A549 (cell line): ENCODE measurements around the gene CCNG2. TPM values are rescaled to one million over a fixed set of nuclear protein-coding genes. Genes with fewer than 3 reads are reported as not detected.

Experiments
- ATAC-seq, 2 experiments: fragments of 200-7000 bp in 1 of 2; fragments of >200 bp in 1 of 2; cut with Nextera tagmentation in 1 of 2; cut with Tn5 transposase in 1 of 2; 3 replicates each; pipeline versions ENCODE4 v1.8.0 to v1.9.1; 2018 to 2020; ENCODE audit warnings: mild to moderate bottlenecking in 1 of 2, moderate library complexity in 1 of 2
- CTCF ChIA-PET: fragments of 300-600 bp; sonication (Branson Sonifier 250); formaldehyde crosslinking; extraction: SDS; loops from one replicate; lab custom pipeline; 2021; ENCODE audit warnings: antibody characterized with exemption, inconsistent platforms; lab: Yijun Ruan, JAX
- POLR2A ChIA-PET: fragments of 350-600 bp; formaldehyde crosslinking; extraction: SDS; loops from one replicate; lab custom pipeline; 2021; ENCODE audit warnings: antibody characterized with exemption, inconsistent platforms; lab: Yijun Ruan, JAX
- DNase-seq, 2 experiments: peaks; one replicate each; pipeline versions ENCODE4 v3.0.0 to v3.0.0-alpha.2; 2011 to 2016; ENCODE audit warnings: low read depth in 1 of 2, low spot score in 1 of 2
- FAIRE-seq: peaks from 2 replicates; lab custom pipeline; 2011; peaks lifted over from hg19 to GRCh38; lab: Jason Lieb, UNC
- H3K27ac ChIP-seq, 2 experiments: fragments of >200 bp; sonication (Bioruptor Twin); formaldehyde crosslinking; 3 replicates each; pipeline ENCODE4 v1.5.1; 2016 to 2017
- H3K4me1 ChIP-seq: fragments of >200 bp; sonication (Bioruptor Twin); formaldehyde crosslinking; 3 replicates; pipeline ENCODE4 v1.6.1; 2016
- H3K4me2 ChIP-seq: fragments of >200 bp; sonication (Bioruptor Twin); formaldehyde crosslinking; 3 replicates; pipeline ENCODE4 v1.6.1; 2016
- H3K4me3 ChIP-seq: fragments of >200 bp; sonication (Bioruptor Twin); formaldehyde crosslinking; 3 replicates; pipeline ENCODE4 v1.5.1; 2016
- H3K9me3 ChIP-seq: fragments of >200 bp; sonication (Bioruptor Twin); formaldehyde crosslinking; 3 replicates; pipeline ENCODE4 v1.6.1; 2016
- ATOH8 ChIP-seq: fragments of 250-450 bp; sonication (Bioruptor Pico); IDR thresholded peaks from 2 replicates; pipeline ENCODE4 v1.5.0; 2020; ENCODE audit warnings: low read depth, mild to moderate bottlenecking, moderate library complexity
- BCL3 ChIP-seq: fragments of >200 bp; sonication (Bioruptor Twin); formaldehyde crosslinking; IDR thresholded peaks from 3 replicates; pipeline ENCODE4 v1.6.1; 2016
- EHMT2 ChIP-seq: fragments of 200-600 bp; sonication (generic); IDR thresholded peaks from 2 replicates; pipeline ENCODE4 v1.6.1; 2016; ENCODE audit warnings: antibody characterized with exemption, low read depth, mild to moderate bottlenecking, moderate library complexity
- FOXS1 ChIP-seq: fragments of 250-450 bp; sonication (Bioruptor Pico); IDR thresholded peaks from 2 replicates; pipeline ENCODE4 v1.5.0; 2020; ENCODE audit warnings: mild to moderate bottlenecking, moderate library complexity
- GATA3 ChIP-seq: IDR thresholded peaks from 2 replicates; pipeline ENCODE4 v1.6.1; 2012; ENCODE audit warnings: borderline replicate concordance
- NFE2L2 ChIP-seq: fragments of 150-350 bp; conservative IDR thresholded peaks from 2 replicates; pipeline ENCODE4 v1.6.1; 2014; ENCODE audit warnings: low read length
- NPAS2 ChIP-seq: fragments of 250-450 bp; sonication (Bioruptor Pico); IDR thresholded peaks from 2 replicates; pipeline ENCODE4 v1.8.0; 2022; ENCODE audit warnings: mild to moderate bottlenecking, moderate library complexity, borderline replicate concordance
- POLR2AphosphoS2 ChIP-seq: conservative IDR thresholded peaks from 2 replicates; pipeline ENCODE4 v1.6.1; 2012; ENCODE audit warnings: low read length, improper control_type of control experiment, inconsistent platforms
- RAD21 ChIP-seq, 2 experiments: fragments of >200 bp in 1 of 2; sonication (Bioruptor Twin) in 1 of 2; formaldehyde crosslinking in 1 of 2; IDR thresholded peaks in 1 of 2; conservative IDR thresholded peaks in 1 of 2; 2 replicates in 1 of 2; 3 replicates in 1 of 2; pipeline ENCODE4 v1.6.1; 2012 to 2018; ENCODE audit warnings: inconsistent platforms in 1 of 2
- REST ChIP-seq: fragments of 200-600 bp; sonication (generic); IDR thresholded peaks from 2 replicates; pipeline ENCODE4 v1.6.1; 2016; ENCODE audit warnings: antibody characterized with exemption, mild to moderate bottlenecking, moderate library complexity
- RNF2 ChIP-seq: fragments of 200-600 bp; sonication (generic); IDR thresholded peaks from 2 replicates; pipeline ENCODE4 v1.6.1; 2016; ENCODE audit warnings: low read depth, mild to moderate bottlenecking, antibody characterized with exemption, moderate library complexity, borderline replicate concordance
- TP53 ChIP-seq: fragments of 250-450 bp; sonication (Bioruptor Pico); IDR thresholded peaks from 2 replicates; pipeline ENCODE4 v1.5.0; 2021; ENCODE audit warnings: mild to moderate bottlenecking, moderate library complexity
- ZC3H11A ChIP-seq: fragments of 450-650 bp; IDR thresholded peaks from 2 replicates; pipeline ENCODE4 v1.6.1; 2014; ENCODE audit warnings: antibody characterized with exemption, mild to moderate bottlenecking
- ZNF302 ChIP-seq: fragments of 250-450 bp; sonication (Bioruptor Pico); IDR thresholded peaks from 2 replicates; pipeline ENCODE4 v1.9.0; 2021; ENCODE audit warnings: inconsistent platforms, mild to moderate bottlenecking, moderate library complexity
- ZSCAN20 ChIP-seq: fragments of 250-450 bp; sonication (Bioruptor Pico); IDR thresholded peaks from 2 replicates; pipeline ENCODE4 v1.8.0; 2022; ENCODE audit warnings: mild to moderate bottlenecking, moderate library complexity
- WGBS: methylation state at CpG from one replicate; pipeline ENCODE4 v1.1.6; 2017; ENCODE audit errors: missing lambda C conversion rate; 5-methylcytosine and 5-hydroxymethylcytosine counted together
- polyA plus RNA-seq, 4 experiments: library from polyadenylated mRNA; depleted of rRNA in 3 of 4; stranded (reverse); fragments of >200 nt; fragmentation: RNase III in 1 of 4; extraction: RNeasy Plus Mini Kit Qiagen cat#74134 plus additional on column Dnase treatment in 1 of 4; gene quantifications; 2 replicates in 3 of 4; 3 replicates in 1 of 4; pipeline ENCODE4 v1.2.3, GENCODE V29; 2011 to 2017
- TF ChIP-seq, protein P1 (sequence below): fragments of 150-350 bp; IDR thresholded peaks from 2 replicates; pipeline ENCODE4 v1.6.1; 2014; ENCODE audit warnings: low read depth, mild to moderate bottlenecking, low read length
- TF ChIP-seq, protein P2 (sequence below): fragments of >200 bp; sonication (Bioruptor Twin); formaldehyde crosslinking; IDR thresholded peaks from 2 replicates; pipeline ENCODE4 v1.6.1; 2016
- TF ChIP-seq, protein P3 (sequence below): fragments of 250-450 bp; sonication (Bioruptor Pico); IDR thresholded peaks from 2 replicates; pipeline ENCODE4 v1.5.0; 2021; ENCODE audit warnings: mild to moderate bottlenecking, moderate library complexity, borderline replicate concordance

The CCNG2 gene
- polyA plus RNA-seq, 2 of the 4 experiments (the other 2 are of a cell fraction): 3.9 to 9.8 TPM

DNA sequence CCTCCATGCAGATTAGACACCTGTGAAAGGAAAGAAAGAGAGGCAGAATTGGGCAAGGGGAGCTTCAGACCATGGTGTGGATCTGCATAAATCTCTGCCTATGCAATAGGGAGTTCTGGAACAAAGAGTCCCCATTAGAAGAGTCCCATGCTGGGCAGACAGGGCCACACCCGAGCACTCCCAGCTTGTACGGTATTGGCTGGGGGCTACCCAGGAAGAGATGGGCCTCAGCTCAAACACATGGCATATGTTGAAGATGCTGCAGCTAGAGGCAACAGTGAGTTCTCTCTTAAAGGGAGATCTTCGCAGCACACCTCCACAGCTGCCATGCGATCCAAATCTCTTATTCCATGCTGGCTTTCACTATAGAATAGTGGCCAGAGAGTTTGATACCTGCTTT lies 24.7 kb downstream of the CCNG2 start:
- FAIRE-seq: no peak
- CTCF ChIA-PET: interaction anchor here (1.9 kb wide), 1 partner anchor 22 kb away, joined by 6 read pairs; no protein-coding TSS in a partner anchor

More for the DNA sequence above, 24.7 kb downstream of the CCNG2 start:
- ATAC-seq (no peak), DNase-seq (no peak)
- H3K4me1 ChIP-seq: no peaks in the 10 kb centered on the region
- 40% methylated on average over 1 of the region's 4 CpGs for WGBS
- H3K9me3 ChIP-seq: no peaks in the 10 kb centered on the region
- no peak overlapping the region for H3K4me2 ChIP-seq
- no peak for TF ChIP-seq NFE2L2
- TF ChIP-seq, protein P1, sequence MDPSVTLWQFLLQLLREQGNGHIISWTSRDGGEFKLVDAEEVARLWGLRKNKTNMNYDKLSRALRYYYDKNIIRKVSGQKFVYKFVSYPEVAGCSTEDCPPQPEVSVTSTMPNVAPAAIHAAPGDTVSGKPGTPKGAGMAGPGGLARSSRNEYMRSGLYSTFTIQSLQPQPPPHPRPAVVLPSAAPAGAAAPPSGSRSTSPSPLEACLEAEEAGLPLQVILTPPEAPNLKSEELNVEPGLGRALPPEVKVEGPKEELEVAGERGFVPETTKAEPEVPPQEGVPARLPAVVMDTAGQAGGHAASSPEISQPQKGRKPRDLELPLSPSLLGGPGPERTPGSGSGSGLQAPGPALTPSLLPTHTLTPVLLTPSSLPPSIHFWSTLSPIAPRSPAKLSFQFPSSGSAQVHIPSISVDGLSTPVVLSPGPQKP: no peak
- TF ChIP-seq NPAS2: no peak
- TF ChIP-seq ZNF302 (CRISPR knock-in tag): no peak
- no peak for TF ChIP-seq BCL3
- no peak for TF ChIP-seq REST
- no peak for TF ChIP-seq EHMT2
- no peak for TF ChIP-seq ATOH8 (CRISPR knock-in tag)
- TF ChIP-seq, protein P2, sequence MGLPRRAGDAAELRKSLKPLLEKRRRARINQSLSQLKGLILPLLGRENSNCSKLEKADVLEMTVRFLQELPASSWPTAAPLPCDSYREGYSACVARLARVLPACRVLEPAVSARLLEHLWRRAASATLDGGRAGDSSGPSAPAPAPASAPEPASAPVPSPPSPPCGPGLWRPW: no peak
- no peak for TF ChIP-seq TP53
- TF ChIP-seq GATA3: no peak
- TF ChIP-seq, protein P3, sequence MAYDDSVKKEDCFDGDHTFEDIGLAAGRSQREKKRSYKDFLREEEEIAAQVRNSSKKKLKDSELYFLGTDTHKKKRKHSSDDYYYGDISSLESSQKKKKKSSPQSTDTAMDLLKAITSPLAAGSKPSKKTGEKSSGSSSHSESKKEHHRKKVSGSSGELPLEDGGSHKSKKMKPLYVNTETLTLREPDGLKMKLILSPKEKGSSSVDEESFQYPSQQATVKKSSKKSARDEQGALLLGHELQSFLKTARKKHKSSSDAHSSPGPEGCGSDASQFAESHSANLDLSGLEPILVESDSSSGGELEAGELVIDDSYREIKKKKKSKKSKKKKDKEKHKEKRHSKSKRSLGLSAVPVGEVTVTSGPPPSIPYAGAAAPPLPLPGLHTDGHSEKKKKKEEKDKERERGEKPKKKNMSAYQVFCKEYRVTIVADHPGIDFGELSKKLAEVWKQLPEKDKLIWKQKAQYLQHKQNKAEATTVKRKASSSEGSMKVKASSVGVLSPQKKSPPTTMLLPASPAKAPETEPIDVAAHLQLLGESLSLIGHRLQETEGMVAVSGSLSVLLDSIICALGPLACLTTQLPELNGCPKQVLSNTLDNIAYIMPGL (CRISPR knock-in tag): no peak
- TF ChIP-seq FOXS1 (CRISPR knock-in tag): no peak
- TF ChIP-seq ZSCAN20 (CRISPR knock-in tag): no peak
- TF ChIP-seq RNF2: no peak
- no peak for TF ChIP-seq ZC3H11A
- TF ChIP-seq POLR2AphosphoS2: no peak
- TF ChIP-seq RAD21 (conservative IDR thresholded peaks at IDR 0.05 in 1 of 2, IDR thresholded peaks at IDR 0.05 in 1 of 2): no peak
- no peak overlapping the region for H3K4me3 ChIP-seq
- H3K27ac ChIP-seq: no peak overlapping the region
- POLR2A ChIA-PET: no interaction called here
